Fibroblast of skin of right quadriceps (primary cell): ENCODE results near the gene ZNF581.

ENCODE experiments used
- DNase-seq: peaks from one replicate; pipeline ENCODE4 v3.0.0-alpha.2; 2013

ZNF581 gene

GRCh38 chr19:55611983-55612645 lies 31.3 kb upstream of the ZNF581 start:
- DNase-seq: no peak

DNA sequence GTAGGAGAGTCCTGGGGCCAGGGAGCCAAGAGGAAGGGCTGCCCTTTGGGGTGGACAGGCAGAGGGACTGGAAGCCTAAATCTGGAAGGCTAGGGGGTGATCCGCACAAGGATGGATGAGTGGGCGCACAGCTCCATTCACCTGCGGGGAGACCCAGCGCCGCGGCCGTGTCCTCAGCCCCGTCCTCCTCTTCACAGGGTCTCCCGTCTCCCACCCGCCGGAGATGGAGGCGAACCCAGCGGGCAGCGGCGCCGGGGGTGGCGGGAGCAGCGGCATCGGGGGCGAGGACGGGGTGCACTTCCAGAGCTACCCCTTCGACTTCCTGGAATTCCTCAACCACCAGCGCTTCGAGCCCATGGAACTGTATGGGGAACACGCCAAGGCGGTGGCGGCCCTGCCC lies 30.1 kb upstream of the ZNF581 start:
- no peak for DNase-seq

DNA sequence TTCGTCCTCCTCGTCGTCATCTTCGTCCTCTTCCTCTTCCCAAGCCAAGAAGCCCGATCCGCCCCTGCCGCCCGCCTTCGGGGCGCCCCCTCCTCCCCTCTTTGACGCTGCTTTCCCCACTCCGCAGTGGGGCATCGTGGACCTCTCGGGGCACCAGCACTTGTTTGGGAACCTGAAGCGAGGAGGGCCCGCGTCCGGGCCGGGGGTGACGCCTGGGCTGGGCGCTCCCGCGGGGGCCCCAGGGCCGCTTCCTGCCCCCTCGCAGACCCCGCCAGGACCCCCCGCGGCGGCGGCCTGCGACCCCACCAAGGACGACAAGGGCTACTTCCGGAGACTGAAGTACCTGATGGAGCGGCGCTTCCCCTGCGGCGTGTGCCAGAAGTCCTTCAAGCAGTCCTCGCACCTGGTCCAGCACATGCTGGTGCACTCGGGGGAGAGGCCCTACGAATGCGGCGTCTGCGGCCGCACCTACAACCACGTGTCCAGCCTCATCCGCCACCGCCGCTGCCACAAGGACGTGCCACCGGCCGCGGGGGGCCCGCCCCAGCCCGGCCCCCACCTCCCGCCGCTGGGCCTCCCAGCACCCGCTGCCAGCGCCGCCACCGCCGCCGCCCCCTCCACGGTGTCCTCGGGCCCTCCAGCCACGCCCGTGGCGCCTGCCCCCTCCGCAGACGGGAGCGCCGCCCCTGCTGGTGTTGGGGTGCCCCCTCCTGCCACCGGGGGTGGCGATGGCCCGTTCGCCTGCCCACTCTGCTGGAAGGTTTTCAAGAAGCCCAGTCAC lies 29.3 kb upstream of the ZNF581 start:
- no peak for DNase-seq

DNA sequence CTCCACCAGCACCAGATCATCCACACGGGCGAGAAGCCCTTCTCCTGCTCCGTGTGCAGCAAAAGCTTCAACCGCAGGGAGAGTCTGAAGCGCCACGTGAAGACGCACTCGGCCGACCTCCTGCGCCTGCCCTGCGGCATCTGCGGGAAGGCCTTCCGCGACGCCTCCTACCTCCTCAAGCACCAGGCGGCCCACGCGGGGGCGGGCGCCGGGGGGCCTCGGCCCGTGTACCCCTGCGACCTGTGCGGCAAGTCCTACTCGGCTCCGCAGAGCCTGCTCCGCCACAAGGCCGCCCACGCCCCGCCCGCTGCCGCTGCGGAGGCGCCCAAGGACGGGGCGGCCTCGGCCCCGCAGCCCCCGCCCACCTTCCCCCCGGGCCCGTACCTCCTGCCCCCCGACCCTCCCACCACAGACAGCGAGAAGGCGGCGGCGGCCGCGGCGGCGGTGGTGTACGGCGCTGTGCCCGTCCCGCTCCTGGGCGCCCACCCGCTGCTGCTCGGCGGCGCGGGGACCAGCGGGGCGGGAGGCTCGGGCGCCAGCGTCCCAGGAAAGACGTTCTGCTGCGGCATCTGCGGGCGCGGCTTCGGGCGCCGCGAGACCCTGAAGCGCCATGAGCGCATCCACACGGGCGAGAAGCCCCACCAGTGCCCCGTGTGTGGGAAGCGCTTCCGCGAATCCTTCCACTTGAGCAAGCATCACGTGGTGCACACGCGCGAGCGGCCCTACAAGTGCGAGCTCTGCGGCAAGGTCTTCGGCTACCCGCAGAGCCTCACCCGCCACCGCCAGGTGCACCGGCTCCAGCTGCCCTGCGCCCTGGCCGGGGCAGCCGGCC lies 28.5 kb upstream of the ZNF581 start:
- no peak for DNase-seq

GRCh38 chr19:55615543-55616394 lies 27.7 kb upstream of the ZNF581 start:
- no peak for DNase-seq

GRCh38 chr19:55616395-55616875 lies 27.0 kb upstream of the ZNF581 start:
- DNase-seq: no peak

DNA sequence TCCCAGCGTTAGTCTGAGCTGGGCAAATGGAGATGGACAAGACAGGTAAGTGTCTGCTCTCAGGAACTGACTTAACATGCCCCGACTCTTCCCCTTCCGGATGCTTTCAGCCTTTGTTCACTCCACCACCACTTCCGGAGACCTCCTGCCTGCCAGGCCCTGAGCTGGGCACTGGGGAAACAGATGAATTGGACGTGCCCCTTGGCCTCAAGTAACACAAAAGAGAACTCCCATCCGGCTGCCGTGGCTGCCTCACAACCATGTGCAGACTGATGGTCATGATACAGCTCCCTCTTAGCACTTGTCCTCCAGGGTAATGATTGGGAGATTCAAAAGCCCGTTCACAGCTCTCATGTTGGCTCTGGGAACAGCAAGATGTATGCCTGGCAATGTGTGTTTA lies 26.0 kb upstream of the ZNF581 start:
- DNase-seq: no peak

DNA sequence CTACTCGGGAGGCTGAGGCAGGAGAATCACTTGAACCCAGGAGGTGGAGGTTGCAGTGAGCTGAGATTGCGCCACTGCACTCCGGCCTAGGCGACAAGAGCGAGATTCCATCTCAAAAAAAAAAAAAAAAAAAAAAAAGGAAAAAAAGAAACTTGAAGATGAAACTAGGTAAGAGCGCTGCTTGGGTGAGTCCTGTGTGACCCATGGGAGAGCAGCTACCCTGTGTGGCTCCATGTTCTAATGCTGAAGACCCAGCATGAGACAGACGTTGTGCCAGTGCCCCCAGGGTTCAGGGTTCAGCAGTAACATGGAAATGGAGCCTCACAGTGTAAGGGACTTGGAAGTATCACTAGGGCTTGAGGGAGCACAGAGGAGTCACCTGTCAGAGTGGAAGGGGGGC lies 25.0 kb upstream of the ZNF581 start:
- no peak for DNase-seq

DNA sequence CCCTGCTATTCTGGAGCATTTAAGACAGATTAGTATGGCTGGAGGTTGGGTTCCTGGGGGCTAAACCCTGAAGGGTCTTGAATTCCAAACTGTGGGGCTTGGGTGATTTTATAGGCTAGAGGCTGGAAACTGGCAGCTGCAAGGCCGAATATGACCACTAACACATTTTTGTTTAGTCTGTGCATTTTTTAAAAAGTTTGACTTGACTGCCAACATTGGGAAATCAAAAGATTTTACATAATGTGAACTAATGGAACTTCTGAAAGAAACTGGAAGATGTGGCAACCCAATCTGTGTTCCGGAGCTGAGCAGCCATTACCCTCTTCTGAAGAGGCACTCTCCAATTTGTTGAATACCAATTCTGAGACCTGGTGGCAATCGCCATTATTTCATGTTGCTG lies 24.2 kb upstream of the ZNF581 start:
- DNase-seq: no peak

DNA sequence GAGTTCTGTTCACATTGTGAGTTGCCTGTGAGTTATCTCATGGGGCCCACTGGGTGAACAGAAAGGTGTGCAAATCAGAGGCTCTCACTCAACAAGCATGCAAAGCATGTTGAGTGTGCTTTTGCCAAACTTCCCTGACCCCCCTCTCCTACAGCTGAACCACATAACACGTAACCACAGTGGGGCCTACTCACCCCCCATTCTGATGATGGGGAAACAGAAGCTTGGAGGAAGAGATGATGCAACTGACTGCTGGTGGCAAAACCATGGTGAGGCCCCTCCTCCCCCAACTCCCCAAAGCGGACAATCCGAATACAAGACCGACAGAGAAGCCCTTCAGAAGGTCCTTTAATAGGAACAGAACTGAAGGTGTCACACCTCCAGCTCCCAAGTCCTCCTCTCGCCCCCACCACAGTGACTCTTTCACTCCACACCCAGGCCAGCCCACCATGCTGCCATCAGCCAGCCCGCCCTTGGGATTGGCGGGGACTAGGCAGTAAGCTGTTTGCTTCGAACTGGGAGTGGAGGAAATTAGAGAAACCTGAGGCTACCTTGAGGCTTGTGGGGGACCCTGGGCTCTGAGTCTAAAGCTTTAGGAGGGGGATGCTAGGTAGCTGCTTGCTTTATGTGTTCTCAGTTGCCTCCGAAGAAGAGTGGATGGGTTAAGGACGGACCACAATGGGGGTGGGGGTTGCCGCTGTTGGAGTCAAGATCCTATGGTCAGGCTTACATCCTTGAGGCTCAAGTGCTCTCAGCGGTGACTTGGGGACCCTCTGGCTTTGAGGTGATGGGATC lies 22.8 kb upstream of the ZNF581 start:
- peak; percentile 84 for DNase-seq

DNA sequence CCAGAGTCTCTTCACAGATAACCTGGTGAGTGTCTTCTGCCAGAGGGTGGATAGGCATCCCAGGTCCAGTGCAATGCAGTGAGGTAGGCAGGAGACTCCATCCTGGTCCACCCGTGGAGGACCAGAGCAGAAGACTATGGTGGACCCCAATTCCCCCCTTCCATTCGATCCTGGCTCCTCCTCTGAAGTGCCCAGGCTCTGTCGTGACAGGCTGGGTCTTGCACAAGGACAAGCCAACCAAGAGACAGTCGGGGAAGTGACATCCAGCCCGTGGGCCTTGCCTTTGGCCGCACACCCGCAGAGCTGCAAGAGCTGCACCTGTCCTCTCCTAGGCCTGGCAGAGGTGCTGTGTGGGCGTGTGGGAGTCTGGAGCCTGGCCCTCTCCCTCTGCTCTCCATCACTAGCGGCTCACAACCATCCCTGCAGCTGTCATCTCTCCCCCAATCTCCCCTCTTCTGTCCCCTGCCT lies 22.2 kb upstream of the ZNF581 start:
- DNase-seq: no peak

DNA sequence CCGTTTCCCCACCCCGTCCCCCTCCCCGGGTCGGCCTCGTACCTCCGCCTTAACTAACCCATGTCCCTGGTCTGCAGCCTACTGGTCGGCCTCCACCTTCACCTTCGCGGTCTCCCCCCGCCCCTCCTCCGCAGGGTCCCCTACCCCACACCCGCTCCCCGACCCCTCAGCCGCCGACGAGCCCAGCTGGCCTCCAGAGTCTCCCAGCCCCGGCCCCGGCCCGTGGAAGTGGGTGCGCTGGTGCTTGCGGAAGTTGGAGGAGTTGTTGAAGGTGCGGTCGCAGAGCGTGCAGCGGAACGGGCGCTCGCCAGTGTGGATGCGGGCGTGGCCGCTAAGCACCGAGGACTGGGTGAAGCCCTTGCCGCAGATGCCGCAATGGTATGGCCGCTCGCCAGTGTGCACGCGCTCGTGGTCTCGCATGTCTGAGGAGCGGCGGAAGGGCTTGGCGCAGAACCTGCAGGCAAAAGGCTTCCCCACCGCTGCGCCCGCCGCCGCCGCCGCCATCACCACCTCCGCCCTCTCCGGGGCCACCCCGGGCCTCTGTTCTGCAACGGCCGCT lies 21.7 kb upstream of the ZNF581 start:
- DNase-seq: no peak

DNA sequence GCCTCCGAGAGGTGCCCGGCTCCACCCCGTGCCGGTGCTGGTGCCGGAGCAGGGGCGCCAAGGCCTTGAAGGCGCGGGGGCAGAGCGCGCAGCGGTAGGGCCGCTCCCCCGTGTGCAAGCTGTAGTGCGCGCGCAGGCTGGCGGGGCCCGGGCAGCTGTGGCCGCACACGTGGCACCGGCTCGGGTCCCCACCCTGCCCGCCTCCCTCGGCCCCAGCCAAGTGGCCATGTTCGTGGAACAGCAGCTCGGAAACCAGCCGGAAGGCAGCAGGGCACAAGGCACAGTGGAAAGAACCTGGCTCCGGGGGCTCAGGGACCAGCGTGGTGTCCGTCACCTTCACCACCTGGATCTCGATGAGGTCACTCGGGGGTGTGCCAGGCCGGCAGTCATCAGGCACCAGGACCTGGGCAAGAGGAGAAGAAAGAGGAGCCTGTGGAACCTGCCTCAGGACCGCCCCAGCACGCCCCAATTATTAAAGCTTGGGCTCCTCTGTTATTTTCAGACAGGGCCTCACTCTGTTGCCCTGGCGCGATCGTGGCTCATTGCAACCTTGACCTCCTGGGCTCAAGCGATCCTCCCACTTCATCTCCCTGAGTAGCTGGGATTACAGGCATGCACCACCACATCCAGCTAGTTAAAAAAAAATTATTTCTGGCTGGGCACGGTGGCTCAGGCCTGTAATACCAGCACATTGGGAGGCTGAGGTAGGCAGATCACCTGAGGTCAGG lies 21.0 kb upstream of the ZNF581 start:
- no peak for DNase-seq

DNA sequence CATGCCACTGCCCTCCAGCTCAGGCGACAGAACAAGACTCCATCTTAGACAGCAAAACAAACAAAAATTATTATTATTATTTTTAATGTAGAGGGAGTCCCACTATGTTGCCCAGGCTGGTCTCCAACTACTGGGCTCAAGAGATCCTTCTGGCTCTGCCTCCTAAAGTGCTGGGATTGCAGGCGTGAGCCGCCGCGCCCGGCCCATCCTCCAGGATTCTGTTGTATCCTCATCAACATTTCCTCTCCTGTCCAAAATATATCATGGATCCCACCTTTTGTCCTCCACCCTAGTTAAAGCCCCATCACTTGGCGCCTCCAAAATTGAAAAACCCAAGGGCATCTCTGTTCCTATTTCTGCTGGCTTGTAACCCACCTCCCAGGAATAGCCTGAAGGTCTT lies 20.3 kb upstream of the ZNF581 start:
- no peak for DNase-seq

DNA sequence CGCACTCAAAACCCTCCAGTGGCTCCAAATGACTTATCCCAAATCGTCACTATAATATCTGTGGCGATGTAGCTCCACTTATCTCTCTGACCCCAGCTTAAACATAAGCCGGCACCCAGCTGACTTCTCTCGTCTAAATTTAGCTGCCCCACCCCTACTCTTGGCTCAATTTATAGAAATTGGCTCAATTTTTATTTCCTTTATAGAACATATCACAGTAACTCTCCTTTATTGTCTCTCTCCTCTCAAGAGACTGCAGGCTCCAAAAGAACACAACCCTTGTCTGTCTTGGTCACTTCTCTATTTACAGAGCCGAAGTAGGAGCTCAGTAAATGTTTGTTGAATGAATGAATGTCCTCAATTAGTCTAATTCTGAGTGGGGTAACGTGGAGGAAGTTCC lies 19.9 kb upstream of the ZNF581 start:
- DNase-seq: no peak

DNA sequence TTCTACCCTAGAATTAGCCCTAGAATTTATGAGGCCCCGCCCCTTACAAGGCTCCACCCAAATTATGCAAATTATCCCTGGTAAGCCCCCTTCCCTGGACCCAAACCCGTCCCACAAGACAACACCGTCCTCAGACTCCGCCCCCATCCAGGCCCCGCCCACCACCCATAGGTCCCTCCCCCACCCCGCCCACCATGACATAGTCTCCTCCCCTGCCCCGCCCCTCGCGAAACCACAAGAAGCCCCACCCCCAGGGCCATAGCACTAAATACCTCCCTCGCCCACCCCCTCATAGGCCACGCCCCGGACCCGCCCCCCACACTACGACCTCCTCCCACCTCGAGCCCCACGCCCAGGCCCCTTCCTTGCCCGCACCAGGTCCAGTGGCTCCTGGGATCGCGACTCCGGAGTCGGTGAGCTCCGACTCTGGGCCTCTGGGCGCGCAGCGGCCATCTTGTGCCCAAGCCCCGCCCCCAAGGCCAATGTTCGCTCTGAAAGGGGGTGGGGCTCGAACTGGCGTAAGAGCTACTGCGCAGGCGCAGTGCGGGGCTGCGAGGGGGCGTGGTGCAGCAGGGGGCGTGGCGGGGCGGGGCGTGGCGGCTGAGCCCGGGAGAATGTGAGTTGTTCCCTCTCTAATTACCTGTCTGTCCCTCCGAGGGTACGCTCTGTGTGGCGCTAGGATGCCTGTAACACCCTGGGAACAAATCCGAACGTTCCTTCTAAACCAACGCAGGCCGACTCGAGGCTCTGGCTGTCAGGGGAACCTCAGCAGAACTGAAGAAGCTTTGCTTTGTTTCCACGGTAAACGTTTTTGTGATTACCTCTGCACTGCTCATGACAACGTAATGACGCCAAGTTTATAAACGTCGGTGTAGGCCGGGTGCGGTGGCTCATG lies 19.1 kb upstream of the ZNF581 start, which contains the start of gene ZNF784:
TSS of gene ZNF784 (minus strand) at position 458 of the 895 bp plus-strand sequence. CDS start at position 453, 5 bp downstream.
- peak; percentile 91 for DNase-seq

GRCh38 chr19:55625004-55625326 lies 18.5 kb upstream of the ZNF581 start:
- DNase-seq: no peak

GRCh38 chr19:55626350-55626749 lies 17.1 kb upstream of the ZNF581 start:
- DNase-seq: no peak

- DNase-seq: peak; percentile 88
Observed at GRCh38 chr19:55632463-55632834, 11.0 kb upstream of the ZNF581 start.

DNA sequence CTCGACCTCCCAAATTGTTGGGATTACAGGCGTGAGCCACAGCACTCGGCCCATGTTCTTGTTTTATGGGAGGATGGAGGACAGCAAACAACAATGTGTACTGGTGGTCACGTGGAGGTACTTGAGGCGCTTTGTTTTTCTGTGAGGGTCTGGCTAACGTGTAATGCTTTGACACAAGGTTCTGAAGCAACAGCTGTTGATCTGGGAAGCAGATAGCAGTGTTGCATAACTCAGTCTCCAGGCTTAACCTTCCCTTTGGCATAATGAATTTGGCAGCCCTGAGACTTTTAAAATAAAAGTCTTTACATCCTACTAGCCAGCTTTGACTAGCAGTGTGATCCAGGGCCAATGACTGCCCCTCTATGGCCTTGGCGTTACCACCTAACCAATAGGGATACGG lies 9.6 kb upstream of the ZNF581 start:
- DNase-seq: no peak
